GM19238 (cell line): Measurements from ENCODE around the gene TPD52L1.
"Not testable (repeated sequence)": the region's sequence is repeated elsewhere in the genome, so short reads cannot be mapped to it uniquely, and the experiment has no call there.

Experiments used
- DNase-seq: peaks from one replicate; pipeline ENCODE4 v3.0.0; 2011; ENCODE audit warnings: low spot score; ENCODE audit not compliant: insufficient read length

TPD52L1 gene

GRCh38 chr6:125269328-125269985 is 115.9 kb downstream of the TPD52L1 start:
- DNase-seq: no peak

- DNase-seq: no peak
Measured at GRCh38 chr6:125270380-125270779, 116.8 kb downstream of the TPD52L1 start.

GRCh38 chr6:125271486-125272159 is 118.0 kb downstream of the TPD52L1 start:
- no peak for DNase-seq

- no peak for DNase-seq
Measured at GRCh38 chr6:125273251-125273650, 119.7 kb downstream of the TPD52L1 start.

- DNase-seq: no peak
Measured at GRCh38 chr6:125273965-125274364, 120.4 kb downstream of the TPD52L1 start.

- no peak for DNase-seq
Measured at GRCh38 chr6:125274935-125275334, 121.4 kb downstream of the TPD52L1 start.

- no peak for DNase-seq
Measured at GRCh38 chr6:125275779-125276178, 122.2 kb downstream of the TPD52L1 start.

- no peak for DNase-seq
Measured at GRCh38 chr6:125277838-125278237, 124.3 kb downstream of the TPD52L1 start.

- DNase-seq: no peak
Measured at GRCh38 chr6:125279961-125280360, 126.4 kb downstream of the TPD52L1 start.

- not testable (repeated sequence) for DNase-seq
Measured at GRCh38 chr6:125280370-125281035, 126.9 kb downstream of the TPD52L1 start.

GRCh38 chr6:125282470-125282869 is 128.9 kb downstream of the TPD52L1 start:
- not testable (repeated sequence) for DNase-seq

- DNase-seq: no peak
Measured at GRCh38 chr6:125285353-125285752, 131.8 kb downstream of the TPD52L1 start.

GRCh38 chr6:125285936-125286335 is 132.4 kb downstream of the TPD52L1 start:
- no peak for DNase-seq

- DNase-seq: no peak
Measured at GRCh38 chr6:125287718-125288117, 134.1 kb downstream of the TPD52L1 start.

GRCh38 chr6:125293587-125293986 is 140.0 kb downstream of the TPD52L1 start:
- no peak for DNase-seq

- no peak for DNase-seq
Measured at GRCh38 chr6:125294036-125294435, 140.5 kb downstream of the TPD52L1 start.

- no peak for DNase-seq
Measured at GRCh38 chr6:125294925-125295324, 141.4 kb downstream of the TPD52L1 start.

- no peak for DNase-seq
Measured at GRCh38 chr6:125296471-125296870, 142.9 kb downstream of the TPD52L1 start.

GRCh38 chr6:125299257-125299656 is 145.7 kb downstream of the TPD52L1 start:
- no peak for DNase-seq

- no peak for DNase-seq
Measured at GRCh38 chr6:125300992-125301434, 147.4 kb downstream of the TPD52L1 start.

- peak; percentile 62 for DNase-seq
Measured at GRCh38 chr6:125301435-125302391, 148.1 kb downstream of the TPD52L1 start, which contains the start of gene HDDC2. Gene HDDC2, minus strand, starts transcription at chr6:125301967. Its CDS starts 35 bp downstream, at chr6:125301932.
